Astrocyte of the spinal cord (primary cell): ENCODE results near the gene CACNA1F.

Experiments used
- DNase-seq: peaks from one replicate; pipeline ENCODE4 v3.0.0; 2011; ENCODE audit warnings: low read depth, low spot score
- H3K4me3 ChIP-seq: 2 replicates; pipeline ENCODE4 v1.5.1; 2011; ENCODE audit warnings: low read depth, mild to moderate bottlenecking, low read length, moderate library complexity
- CTCF ChIP-seq: IDR thresholded peaks from 2 replicates; pipeline ENCODE4 v1.5.1; 2012; ENCODE audit warnings: low read depth, mild to moderate bottlenecking, low read length, inconsistent platforms
- in situ Hi-C: cut with HindIII; loops from 2 replicates; pipeline ENCODE4 v1.10.0; 2017; ENCODE audit warnings: low sequenced_read_pairs

CACNA1F gene

GRCh38 chrX:49161632-49162031 is 71.5 kb downstream of the CACNA1F start:
- no peak for DNase-seq
- H3K4me3 ChIP-seq = no peak overlapping the region
- no peak for TF ChIP-seq CTCF
- in situ Hi-C loops = no loop called here

GRCh38 chrX:49160908-49161307 is 72.2 kb downstream of the CACNA1F start:
- H3K4me3 ChIP-seq = no peak overlapping the region
- no peak for TF ChIP-seq CTCF
- in situ Hi-C loops = no loop called here
- no peak for DNase-seq

DNA sequence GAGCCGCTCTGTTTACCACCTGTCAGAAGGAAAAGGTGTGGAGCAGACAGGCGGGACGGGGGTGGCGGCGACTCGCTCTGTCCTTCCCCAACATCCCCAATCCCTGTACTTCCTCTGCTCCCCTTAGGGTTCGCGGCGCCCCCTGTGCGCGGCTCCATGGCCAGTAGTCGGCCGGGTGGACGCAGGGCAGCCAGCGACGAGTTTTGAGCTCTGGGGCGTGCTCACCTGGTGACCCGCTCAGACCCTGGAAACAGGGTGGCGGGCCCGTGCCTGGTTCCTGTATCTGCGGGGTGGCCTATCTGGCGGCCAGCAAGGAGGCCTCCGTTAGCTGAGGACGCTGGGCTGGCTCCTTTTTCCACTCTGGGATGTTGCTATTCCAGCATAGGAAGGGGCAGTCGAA is 75.9 kb downstream of the CACNA1F start:
- DNase-seq = no peak
- no peak overlapping the region for H3K4me3 ChIP-seq
- no peak for TF ChIP-seq CTCF
- in situ Hi-C loops = no loop called here

GRCh38 chrX:49155900-49156837 is 77.0 kb downstream of the CACNA1F start:
- peak overlapping the region; percentile 43 for H3K4me3 ChIP-seq
- in situ Hi-C loops = no loop called here
- peak; percentile 52 for TF ChIP-seq CTCF
- DNase-seq = peak; percentile 86

GRCh38 chrX:49155243-49155899 is 77.8 kb downstream of the CACNA1F start:
- in situ Hi-C loops = no loop called here

More at GRCh38 chrX:49155243-49155899, 77.8 kb downstream of the CACNA1F start:
- TF ChIP-seq CTCF = no peak
- peak; percentile 80 for DNase-seq
- peak overlapping the region; percentile 43 for H3K4me3 ChIP-seq
